Stimulated activated CD8-positive, alpha-beta memory T cell treated with anti-CD3 and anti-CD28 coated beads, Interleukin-15, amount 100 ng/mL, for 24 hours (primary cell): ENCODE results near the gene C11orf98.
A peak's percentile ranks its signal among the peaks of the same experiment; 100 is the strongest.
"Not testable (repeated sequence)": the region's sequence is repeated elsewhere in the genome, so short reads cannot be mapped to it uniquely, and the experiment has no call there.

Experiments used
- DNase-seq: peaks from one replicate; pipeline ENCODE4 v3.0.0-alpha.2; 2020; ENCODE audit warnings: low read depth

Gene C11orf98

GRCh38 chr11:62665075-62665598, at the start of gene C11orf98, which contains the start of gene CSKMT:
C11orf98 (minus strand) TSS chr11:62665210; CDS start chr11:62665169, 41 bp downstream.
CSKMT (plus strand) TSS chr11:62665312; CDS start chr11:62665880, 568 bp downstream.
- peak; percentile 92 for DNase-seq

GRCh38 chr11:62713343-62713742, 48.3 kb upstream of the C11orf98 start:
- DNase-seq = no peak

- DNase-seq = no peak
Measured at GRCh38 chr11:62712861-62713260, 47.9 kb upstream of the C11orf98 start.

- DNase-seq = no peak
Measured at GRCh38 chr11:62712276-62712812, 47.3 kb upstream of the C11orf98 start.

GRCh38 chr11:62710001-62710345, 45.0 kb upstream of the C11orf98 start:
- no peak for DNase-seq

- peak; percentile 70 for DNase-seq
Measured at GRCh38 chr11:62709247-62710000, 44.4 kb upstream of the C11orf98 start.

- no peak for DNase-seq
Measured at GRCh38 chr11:62708793-62709192, 43.8 kb upstream of the C11orf98 start.

GRCh38 chr11:62708392-62708791, 43.4 kb upstream of the C11orf98 start:
- DNase-seq = no peak

- no peak for DNase-seq
Measured at GRCh38 chr11:62707277-62707861, 42.4 kb upstream of the C11orf98 start, which contains the start of the genes BSCL2 and GNG3. BSCL2 (minus strand) TSS chr11:62707424; CDS start chr11:62707195, 229 bp downstream. GNG3 (plus strand) TSS chr11:62707676; CDS start chr11:62708296, 620 bp downstream.

GRCh38 chr11:62706850-62707247, 41.8 kb upstream of the C11orf98 start:
- no peak for DNase-seq

GRCh38 chr11:62705880-62706849, 41.2 kb upstream of the C11orf98 start:
- peak; percentile 94 for DNase-seq

GRCh38 chr11:62705413-62705812, 40.4 kb upstream of the C11orf98 start:
- DNase-seq = no peak

GRCh38 chr11:62703921-62704320, 38.9 kb upstream of the C11orf98 start:
- DNase-seq = not testable (repeated sequence)

- DNase-seq = no peak
Measured at GRCh38 chr11:62702246-62702645, 37.2 kb upstream of the C11orf98 start.

GRCh38 chr11:62694455-62695167, 29.6 kb upstream of the C11orf98 start:
- peak; percentile 30 for DNase-seq

- DNase-seq = not testable (repeated sequence)
Measured at GRCh38 chr11:62693624-62694023, 28.6 kb upstream of the C11orf98 start.

- DNase-seq = no peak
Measured at GRCh38 chr11:62689421-62690183, 24.6 kb upstream of the C11orf98 start, which contains the start of gene LRRN4CL. LRRN4CL (minus strand) TSS chr11:62689530; CDS start chr11:62688508, 1,022 bp downstream.

- DNase-seq = no peak
Measured at GRCh38 chr11:62688491-62688890, 23.5 kb upstream of the C11orf98 start.

GRCh38 chr11:62687508-62688396, 22.7 kb upstream of the C11orf98 start:
- DNase-seq = no peak
